SHP77 treated with DMSO at 0.1 percent for 48 hours (cell line): ENCODE measurements around the gene LSP1.
"Not testable (repeated sequence)": the region's sequence is repeated elsewhere in the genome, so short reads cannot be mapped to it uniquely, and the experiment has no call there.

Experiments
- DNase-seq: peaks from one replicate; lab custom pipeline; 2025; lab: John Stamatoyannopoulos, UW

The LSP1 gene, protein sequence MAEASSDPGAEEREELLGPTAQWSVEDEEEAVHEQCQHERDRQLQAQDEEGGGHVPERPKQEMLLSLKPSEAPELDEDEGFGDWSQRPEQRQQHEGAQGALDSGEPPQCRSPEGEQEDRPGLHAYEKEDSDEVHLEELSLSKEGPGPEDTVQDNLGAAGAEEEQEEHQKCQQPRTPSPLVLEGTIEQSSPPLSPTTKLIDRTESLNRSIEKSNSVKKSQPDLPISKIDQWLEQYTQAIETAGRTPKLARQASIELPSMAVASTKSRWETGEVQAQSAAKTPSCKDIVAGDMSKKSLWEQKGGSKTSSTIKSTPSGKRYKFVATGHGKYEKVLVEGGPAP

DNA sequence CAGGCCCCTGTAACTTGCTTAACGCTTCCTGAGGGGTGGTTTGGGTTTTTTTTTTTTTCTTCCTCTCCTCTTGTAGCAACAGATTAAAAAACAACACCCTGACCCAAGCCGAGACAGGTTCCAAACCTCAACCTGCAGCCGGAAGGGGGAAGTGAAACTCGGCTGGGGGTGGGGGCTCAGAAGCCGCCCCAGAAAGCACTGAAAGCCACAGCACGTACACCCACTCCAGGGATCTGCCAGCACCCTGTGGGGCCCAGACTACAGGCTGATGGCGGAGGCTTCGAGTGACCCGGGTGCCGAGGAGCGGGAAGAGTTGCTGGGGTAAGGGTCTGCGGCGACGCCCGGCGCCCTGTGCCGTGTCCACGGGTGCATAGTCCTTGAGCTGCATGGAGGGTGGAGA lies at the start of gene LSP1:
TSS of gene LSP1 (plus strand) at position 208 of the 400 bp plus-strand sequence. CDS start at position 269, 61 bp downstream.
- no peak for DNase-seq

DNA sequence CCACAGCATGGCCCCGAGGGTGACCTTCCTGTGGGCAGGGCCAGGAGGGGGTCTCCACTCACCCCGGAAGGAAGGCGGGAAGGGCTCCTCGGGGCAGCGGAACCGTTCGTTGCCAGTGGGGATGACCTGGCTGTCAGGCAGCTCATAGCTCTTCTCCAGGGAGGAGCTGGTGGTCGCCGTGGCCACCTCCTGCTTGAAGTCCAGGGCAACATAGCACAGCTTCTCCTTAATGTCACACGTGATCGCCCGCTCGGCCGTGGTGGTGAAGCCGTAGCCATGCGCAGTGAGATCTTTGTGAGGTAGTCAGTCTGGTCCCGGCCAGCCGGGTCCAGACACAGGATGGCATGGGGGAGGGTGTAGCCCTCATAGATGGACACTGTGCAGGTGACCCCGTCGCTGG lies 49.6 kb upstream of the LSP1 start:
- no peak for DNase-seq

DNA sequence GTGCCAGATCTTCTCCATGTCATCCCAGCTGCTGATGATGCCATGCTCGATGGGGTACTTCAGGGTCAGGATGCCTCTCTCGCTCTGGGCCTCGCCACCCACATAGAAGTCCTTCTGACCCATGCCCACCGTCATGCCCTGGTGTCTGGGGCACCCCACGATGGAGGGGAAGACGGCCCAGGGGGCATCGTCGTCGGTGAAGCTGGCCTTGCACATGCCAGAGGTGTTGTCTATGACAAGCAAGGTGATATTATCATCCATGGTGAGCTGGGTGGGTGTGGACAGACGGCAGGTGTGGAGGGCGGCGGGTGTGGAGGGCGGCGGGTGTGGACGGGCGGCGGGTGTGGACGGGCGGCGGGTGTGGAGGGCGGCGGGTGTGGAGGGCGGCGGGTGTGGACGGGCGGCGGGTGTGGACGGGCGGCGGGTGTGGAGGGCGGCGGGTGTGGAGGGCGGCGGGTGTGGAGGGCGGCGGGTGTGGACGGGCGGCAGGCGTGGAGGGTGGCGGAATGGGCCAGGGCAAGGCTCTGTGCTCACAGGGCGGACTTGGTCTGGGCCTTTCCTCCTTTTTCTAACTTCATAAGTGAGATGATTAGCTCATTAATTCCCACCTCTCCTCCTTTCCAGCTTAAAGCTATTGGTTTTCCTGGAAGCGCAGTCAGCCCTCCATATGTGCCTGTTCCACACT lies 48.9 kb upstream of the LSP1 start:
- not testable (repeated sequence) for DNase-seq

DNA sequence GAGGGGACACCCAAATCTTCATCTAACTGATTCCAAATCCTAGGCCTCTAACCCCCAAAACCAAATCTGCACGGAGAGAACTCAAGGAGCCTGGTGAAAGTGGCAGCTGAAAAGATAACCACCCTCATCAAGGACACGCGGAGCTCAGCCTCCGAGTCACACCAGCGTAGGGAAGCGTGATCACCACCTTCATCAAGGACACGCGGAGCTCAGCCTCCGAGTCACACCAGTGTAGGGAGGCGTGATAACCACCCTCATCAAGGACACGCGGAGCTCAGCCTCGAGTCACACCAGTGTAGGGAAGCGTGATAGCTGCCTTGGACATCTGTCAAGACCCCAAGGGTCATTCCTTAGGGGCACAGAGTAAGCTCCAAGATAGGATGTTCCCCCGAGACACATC lies 47.4 kb upstream of the LSP1 start:
- no peak for DNase-seq

DNA sequence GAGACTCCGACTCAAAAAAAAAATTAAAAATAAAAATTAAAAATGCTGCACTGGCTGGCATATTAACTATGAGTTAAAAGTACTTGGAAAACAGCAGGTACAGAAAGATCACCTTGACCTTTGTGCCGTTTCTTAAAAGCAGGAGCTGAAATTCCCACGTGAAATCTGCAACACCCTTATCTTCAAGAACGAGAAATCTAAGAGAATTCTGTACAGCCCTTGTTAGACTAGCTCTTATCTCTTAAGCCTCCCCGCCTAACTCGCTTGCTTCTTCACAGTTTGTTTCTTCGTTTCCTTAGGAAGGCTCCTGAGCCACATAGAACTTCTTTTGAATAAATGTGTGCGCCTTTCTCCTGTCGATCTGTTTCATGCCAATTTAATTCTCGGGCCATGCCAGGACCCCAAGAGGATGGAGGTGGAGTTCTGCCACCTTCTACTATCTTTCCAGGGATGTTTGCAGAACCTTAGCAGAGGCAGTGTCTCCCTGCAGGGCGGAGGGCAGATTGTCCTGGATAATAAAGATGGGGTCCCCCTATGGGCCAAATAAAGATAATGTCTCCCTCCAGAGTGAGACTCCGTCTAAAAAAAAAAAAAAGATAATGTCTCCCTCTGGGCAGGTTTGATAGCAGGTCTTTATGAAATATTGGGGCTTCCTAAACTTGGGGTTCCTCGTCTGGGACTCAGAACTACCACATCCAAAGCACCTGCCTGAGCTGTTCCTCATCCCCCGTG lies 45.5 kb upstream of the LSP1 start:
- no peak for DNase-seq

DNA sequence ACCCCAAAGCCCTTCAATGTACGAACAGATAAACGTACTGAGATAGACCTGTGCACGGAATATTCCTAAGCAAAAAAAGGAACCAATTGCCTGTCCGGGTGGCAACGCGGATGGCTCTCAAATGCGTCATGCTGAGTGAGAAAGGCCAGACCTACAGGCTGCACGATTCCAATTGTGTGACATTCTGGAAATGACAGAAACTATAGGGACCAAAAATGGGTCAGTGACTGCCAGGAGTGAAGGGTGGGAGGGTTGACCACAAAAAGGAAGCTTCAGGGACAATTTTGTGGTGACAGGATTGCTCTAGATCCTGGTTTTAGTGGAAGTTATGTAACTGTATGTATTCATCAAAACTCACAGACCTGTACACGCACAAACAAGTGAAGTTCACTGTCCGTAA lies 42.1 kb upstream of the LSP1 start:
- no peak for DNase-seq

DNA sequence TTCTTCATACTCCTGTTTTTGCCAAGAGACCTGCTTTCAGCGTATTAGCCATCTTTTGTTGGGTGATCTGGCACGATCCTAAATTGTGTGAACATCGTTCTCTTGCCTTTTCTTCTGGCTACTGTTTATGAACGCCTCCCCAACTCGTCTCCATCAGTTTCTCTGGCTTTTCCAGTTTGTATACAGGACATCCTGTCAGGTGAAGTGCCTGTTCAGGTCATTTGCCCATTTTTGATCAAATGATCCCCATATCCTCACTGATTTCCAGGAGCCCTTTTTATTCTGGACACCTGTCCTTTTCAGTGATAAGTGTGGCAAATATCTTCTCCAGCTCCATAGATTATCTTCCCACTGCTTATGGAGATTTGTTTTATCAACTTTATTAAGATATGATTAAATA lies 40.6 kb upstream of the LSP1 start:
- no peak for DNase-seq

DNA sequence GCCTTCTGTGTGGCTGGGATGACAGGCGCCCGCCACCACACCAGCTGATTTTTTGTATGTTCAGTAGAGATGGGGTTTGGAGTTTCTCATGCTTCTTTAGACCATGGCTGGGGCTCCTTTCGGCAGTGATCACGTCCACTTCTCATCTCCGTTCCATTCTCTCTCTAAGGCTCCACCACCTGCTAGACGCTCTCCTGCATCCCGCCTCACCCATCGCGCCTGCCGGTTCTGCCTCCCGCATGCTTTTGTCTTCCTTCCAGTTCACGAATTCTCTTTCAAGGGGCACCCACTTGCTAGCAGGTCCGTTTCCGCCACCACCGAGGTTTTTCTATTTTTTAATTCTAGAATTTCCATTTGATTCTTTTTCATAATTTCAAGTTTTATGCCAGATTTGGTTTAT lies 40.1 kb upstream of the LSP1 start:
- DNase-seq, result no peak

DNA sequence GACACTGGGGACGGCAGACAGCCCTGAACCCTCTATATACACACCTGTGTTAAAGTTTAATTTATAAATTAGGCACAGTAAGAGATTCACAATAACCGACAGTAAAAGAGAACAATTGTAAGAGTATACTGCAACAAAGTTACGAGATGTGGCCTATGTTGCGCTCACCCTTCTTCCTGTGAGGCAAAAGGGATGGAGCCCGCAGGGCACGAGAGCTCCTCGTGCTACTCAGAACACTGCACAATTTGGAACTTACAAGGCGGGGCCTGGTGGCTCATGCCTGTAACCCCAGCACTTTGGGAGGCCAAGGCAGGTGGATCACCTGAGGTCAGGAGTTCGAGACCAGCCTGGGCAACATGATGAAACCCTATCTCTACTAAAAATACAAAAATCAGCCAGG lies 39.5 kb upstream of the LSP1 start:
- DNase-seq, result not testable (repeated sequence)

DNA sequence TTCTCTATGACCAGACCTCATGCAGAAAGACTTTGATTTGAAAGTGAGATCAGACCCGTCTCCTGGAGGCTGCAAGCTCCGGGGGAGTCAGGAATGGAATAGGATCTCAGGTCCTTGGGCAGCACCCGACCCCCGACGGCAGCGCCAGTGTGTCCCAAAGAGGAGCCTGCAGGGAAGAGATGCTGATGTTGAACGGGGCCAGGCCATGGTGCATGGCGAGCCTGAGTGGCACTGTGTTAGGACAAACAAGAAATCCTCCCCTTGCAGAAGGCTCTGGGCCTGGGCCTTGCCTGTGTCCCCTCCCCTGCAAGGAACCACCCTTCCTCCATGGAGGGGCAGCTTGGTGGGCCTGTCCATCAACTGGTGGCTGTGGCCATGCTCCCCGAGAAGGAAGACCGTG lies 38.2 kb upstream of the LSP1 start:
- no peak for DNase-seq

DNA sequence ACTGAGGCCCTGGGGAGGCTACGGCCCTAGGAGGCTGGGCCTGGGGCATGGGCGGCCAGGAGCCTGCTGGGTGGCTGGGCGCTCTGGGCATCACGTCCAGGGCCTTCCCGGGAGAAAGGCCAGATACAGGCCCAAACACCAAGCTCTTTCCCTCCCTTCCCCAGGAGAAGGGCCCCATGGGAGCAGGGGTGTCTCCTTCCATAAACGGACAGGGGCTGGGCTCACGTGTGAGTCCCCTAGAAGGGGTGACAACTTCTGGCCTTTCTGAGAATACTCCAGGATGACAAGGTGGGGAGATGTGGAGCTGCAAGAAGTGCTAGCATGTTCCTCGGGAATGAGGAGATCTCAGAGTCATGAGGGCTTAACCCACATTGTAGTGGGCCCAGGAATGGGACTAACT lies 37.6 kb upstream of the LSP1 start:
- DNase-seq, result no peak

DNA sequence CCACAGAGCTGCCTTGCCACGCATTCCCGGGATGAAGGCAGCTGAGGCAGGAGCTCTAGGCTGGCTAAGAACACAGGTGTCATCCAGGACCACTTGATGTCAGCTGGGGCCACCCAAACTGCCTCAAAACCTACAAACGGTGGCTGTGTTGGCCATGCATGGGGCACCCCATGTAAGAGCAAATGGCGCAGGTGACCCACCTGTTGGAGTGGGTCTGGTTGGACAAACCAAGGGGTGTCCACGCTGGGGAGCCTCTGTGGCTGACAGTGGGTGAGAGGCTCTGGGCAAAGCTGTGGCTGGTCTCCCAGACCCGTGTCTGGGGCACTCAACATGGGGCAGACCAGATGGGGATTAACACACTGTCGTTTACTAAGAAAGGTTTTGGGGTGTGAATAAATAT lies 37.1 kb upstream of the LSP1 start:
- no peak for DNase-seq

DNA sequence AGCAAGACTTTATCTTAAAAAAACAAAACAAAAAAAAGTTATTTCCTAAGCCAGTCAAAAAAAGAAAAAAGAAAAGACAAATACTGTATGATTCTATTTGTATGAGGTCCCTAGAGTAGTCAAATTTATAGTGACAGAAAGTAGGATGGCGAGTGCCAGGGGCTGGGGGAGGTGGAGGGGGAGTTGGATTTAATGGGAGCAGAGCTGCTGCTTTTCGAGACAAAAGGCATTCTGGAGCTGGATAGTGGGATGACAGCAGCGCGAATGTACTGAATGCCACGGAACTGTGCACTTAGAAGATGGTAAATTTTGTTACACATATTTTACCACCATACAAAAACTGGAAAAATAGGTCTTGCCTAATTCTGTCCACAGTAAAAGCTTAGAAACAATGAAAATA lies 35.9 kb upstream of the LSP1 start:
- DNase-seq, result no peak

DNA sequence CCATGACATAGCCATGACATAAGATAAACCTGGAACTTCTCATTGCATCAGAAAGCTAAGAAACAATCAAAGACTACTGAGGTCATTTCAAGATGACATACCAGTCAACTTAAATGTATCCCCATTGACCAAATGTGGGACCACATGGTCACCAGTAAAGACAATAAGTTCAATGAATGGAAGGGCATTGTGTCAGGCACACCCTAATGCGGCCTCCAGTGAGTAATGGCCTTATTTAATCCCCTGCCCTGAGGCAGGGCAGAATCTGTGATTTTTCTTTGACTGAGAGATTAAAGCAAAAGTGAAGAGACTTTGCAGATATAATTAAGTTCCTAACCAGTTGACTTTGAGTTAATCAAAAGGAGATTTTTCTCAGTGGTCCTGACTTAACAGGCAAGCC lies 35.4 kb upstream of the LSP1 start:
- no peak for DNase-seq

DNA sequence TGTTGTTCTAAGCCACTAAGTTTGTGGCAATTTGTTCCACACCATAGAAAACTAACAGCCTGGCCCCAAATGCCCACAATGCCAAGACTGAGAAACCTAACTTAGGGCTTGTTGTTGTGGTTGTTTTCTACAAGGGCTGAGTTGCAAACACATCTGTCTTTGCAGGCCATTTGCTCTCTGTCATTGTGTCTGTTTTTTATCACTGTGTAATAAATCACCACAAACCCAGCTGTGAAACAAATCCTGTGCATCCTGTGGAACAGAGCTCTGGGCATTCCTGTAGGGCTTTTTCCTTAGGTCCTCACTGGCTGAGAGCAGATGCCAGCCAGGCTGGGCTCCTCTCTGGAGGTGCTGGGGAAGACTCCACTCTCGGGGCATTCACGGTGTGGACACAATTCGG lies 33.8 kb upstream of the LSP1 start:
- DNase-seq, result no peak

DNA sequence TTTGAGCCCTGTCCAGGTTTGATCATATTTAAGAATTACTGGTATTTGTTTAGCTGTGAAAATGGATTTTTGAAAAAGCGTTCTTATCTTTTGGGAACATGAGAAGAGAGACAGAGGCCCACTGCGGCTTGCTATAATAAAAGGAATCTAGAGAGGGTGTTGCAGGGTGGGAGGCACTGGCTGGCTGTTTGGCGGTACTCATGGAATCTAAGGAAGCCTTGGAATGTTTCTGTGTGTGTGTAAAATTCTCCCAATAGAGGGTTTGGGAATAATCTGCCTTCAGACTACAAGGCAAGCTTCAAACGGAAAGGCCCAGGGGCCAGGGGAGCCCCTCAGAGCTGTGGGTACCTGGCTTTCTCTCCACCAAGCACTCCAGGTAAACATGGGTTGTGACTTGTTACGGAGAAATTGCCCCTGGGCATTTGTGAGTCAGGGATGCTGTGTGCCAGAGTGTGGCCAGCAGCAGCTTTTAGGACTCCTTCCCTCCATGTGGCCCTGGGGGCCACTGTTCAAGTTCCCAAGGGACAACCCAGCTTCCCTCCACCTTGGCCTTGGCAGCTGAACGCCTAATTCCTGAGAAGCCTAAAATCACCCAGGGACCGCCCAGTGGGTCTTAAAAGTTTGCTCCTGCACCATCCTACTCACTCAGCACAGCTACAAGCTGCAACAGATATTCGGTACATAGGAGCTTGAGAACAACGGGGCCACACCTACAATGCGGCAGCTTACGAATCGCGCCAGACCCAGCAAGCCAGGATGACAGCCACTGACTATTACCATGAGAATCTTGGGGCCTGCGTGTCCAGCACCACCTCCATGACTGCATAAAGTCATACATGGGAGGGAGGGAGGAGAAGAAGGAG lies 32.2 kb upstream of the LSP1 start:
- no peak for DNase-seq

DNA sequence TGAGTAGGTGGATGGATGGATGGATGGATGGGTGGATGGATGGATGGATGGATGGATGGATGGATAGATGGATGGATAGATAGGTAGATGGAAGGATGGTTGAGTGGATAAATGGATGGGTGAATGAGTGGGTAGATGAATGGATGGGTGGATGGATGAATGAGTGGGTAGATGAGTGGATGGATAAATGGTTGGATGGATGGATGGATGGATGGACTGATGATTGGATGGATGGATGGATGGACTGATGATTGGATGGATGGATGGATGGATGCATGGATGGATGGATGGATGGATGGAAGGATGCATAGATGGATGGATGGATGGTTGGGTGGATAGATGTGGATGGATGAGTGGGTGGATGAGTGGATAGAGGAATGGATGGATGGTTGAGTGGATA lies 31.3 kb upstream of the LSP1 start:
- no peak for DNase-seq

DNA sequence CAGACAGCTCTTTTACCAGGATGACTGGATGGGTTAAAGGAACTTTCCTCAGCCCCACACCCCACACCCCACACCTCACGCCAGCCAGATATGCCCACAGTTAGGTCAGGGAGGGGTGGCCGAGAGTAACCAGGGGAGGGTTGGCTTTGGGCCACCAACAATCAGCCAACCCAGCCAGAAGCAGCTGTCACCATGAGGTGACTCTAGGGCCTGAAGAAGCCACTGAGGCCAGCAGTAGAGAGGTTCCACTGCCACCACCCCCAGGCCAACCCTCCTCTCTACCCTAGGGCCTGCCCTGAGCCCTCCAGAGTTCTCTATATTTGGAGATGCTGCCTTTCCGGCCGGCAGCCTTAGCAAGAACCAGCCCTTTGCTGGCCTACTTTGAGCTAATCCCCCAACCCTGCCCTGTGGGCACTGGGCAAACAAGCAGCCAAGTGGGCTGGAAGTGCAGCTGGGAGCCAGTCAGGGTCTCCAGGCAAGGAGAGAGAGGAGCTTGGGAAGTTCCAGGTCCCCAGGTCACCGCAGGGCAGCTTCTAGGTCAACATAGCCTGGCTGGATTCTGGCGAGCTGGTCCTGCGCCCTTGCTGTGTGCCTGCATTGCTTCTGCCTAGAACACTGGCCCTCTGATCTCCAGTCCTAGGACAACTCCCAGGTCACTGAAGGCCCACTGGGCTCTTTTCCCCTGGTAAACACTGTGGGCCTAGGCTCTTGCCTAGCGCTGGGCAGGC lies 30.1 kb upstream of the LSP1 start:
- DNase-seq, result no peak

DNA sequence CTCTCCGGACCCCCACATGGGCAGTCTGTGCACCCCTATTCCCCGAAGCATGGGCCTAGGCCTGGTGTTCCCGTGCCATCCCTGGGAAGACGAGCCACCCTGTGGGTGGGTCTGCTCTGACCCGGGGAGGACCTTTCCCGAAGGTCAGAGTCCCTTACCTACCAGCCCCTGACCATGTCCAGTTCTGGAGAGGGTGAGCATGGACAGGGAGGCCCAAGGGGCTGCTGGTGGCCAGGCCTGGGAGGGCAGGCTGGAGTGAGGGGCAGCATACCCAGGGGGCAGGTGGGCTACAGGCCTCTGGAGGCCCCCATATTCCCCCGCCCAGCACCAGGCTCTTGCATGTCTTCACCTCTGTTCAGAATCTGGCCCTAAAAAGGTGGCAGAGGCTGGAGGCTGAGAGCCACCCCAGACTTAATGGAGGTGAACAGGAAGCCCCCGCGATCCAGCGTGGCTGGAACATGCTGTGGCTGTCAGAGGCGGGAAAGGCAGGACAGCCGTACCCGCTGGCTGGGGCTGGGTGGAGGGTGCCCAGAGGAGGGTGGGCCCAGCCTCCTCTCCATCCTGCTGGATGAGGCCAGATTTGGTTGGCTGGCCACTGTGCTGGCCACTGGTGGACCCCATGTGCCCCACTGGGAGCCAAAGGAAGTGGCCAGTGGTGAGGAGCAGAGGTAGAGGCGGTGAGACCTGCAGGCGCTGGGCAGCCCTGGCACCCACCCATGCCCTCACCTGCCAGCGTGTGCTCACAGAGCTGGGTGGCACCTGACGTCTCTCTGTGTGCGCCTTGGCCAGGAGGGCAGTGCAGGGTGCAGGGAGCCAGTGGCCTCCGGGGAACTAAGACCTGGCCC lies 29.3 kb upstream of the LSP1 start:
- DNase-seq, result no peak

DNA sequence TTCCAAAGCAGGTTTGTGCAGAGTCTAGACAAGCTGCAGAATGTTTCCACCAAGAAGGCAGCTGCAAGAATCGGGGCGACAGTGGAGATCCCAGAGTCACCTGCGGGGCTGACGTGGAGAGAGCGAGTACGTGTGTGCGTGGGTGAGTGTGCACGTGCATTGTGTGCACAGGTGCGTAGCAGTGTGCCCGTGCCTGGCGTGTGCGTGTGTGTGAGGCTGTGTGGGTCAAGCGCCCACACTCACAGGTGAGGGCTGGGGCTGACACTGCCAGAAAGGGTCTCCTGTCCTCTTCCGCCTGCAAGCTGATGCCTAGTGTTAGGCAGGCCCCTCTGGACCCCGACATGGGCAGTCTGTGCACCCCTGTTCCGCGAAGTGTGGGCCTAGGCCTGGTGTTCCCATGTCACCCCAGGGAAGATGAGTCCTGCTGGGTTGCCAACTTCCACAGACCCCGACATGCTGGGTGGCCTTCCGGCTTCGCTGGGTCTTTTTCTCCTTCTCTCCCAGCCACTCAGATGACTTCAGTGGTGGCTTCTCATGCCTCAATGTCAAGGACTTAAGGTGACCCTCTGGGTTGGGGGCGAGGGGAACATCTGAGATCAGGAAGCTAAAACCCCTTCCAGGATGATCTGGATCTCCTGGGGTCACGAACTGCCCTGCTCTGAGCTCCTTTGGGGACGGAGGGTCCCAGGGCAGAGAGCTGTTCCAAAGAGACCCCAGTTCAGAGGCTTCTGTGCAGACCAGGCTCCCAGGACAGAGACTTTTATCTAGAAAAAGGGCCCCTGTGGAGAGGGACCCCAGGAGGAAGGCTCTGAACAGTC lies 28.5 kb upstream of the LSP1 start:
- no peak for DNase-seq
